ENCODE measurements around the gene LILRA6. TPM values are rescaled to one million over a fixed set of nuclear protein-coding genes. Genes with fewer than 3 reads are reported as not detected.
"Not testable (repeated sequence)": the region's sequence is repeated elsewhere in the genome, so short reads cannot be mapped to it uniquely, and the experiment has no call there.

Gene LILRA6
- total RNA-seq, 1 experiment from 2014 or later: not detected

GRCh38 chr19:54282686-54283470, 40.3 kb upstream of the LILRA6 start:
- TF ChIP-seq CTCF (IDR thresholded peaks at IDR 0.05; ENCODE audit: insufficient read depth in 1 of 2, low read depth in 1 of 2, low read length in 1 of 2, severe bottlenecking in 1 of 2, unreplicated experiment in 1 of 2): no peak
- H3K36me3 Mint-ChIP-seq (ENCODE audit: insufficient read depth, unreplicated experiment): no peaks in the 10 kb centered on the region
- no peaks in the 10 kb centered on the region for H3K9me3 Mint-ChIP-seq (ENCODE audit: unreplicated experiment)
- no peaks in the 10 kb centered on the region for H3K36me3 ChIP-seq (ENCODE audit: control insufficient read depth, insufficient read depth, low read length)
- DNase-seq: no peak
- no peak overlapping the region for H3K4me3 ChIP-seq (ENCODE audit: low read depth, low read length)
- ChIA-PET CTCF (no interaction called here), POLR2A (no interaction called here)
- no peaks in the 10 kb centered on the region; the same call in 1 of the 2 replicates for H3K27me3 ChIP-seq (replicated peaks; ENCODE audit: control insufficient read depth, insufficient read depth, low read length)
- peaks cover 56% of the 10 kb centered on the region for H3K27me3 Mint-ChIP-seq (ENCODE audit: insufficient read depth, unreplicated experiment)
- no peaks in the 10 kb centered on the region for H3K4me1 Mint-ChIP-seq (ENCODE audit: low read depth, unreplicated experiment)
- no peaks in the 10 kb centered on the region for H3K4me1 ChIP-seq
- H3K4me3 Mint-ChIP-seq (ENCODE audit: unreplicated experiment): no peak overlapping the region
- intact Hi-C loops (cut with micrococcal nuclease; ENCODE audit: unreplicated experiment): no loop called here
- no peak overlapping the region for H3K27ac Mint-ChIP-seq (ENCODE audit: unreplicated experiment)
- H3K9me3 ChIP-seq: no peaks in the 10 kb centered on the region
- no TSS peak for BruUV-seq (replicated peaks)

- H3K4me3 Mint-ChIP-seq (ENCODE audit: unreplicated experiment); POLR2A ChIA-PET; BruUV-seq (replicated peaks); CTCF ChIA-PET; H3K27me3 ChIP-seq (replicated peaks; ENCODE audit: control insufficient read depth, insufficient read depth, low read length); DNase-seq; H3K4me1 ChIP-seq; H3K36me3 ChIP-seq (ENCODE audit: control insufficient read depth, insufficient read depth, low read length); H3K4me1 Mint-ChIP-seq (ENCODE audit: low read depth, unreplicated experiment); H3K9me3 ChIP-seq; H3K9me3 Mint-ChIP-seq (ENCODE audit: unreplicated experiment); H3K27ac Mint-ChIP-seq (ENCODE audit: unreplicated experiment); intact Hi-C loops (cut with micrococcal nuclease; ENCODE audit: unreplicated experiment); H3K36me3 Mint-ChIP-seq (ENCODE audit: insufficient read depth, unreplicated experiment); H3K4me3 ChIP-seq (ENCODE audit: low read depth, low read length): not testable (repeated sequence)
- peaks cover 46% of the 10 kb centered on the region for H3K27me3 Mint-ChIP-seq (ENCODE audit: insufficient read depth, unreplicated experiment)
Observed at GRCh38 chr19:54281729-54282075, 39.1 kb upstream of the LILRA6 start.

GRCh38 chr19:54281007-54281728, 38.6 kb upstream of the LILRA6 start, which contains the start of gene LILRB2:
Gene LILRB2, minus strand, starts transcription at chr19:54281110. Its CDS starts 614 bp downstream, at chr19:54280496.
- ChIA-PET CTCF (no interaction called here), POLR2A (no interaction called here)
- BruUV-seq (replicated peaks): no TSS peak
- H3K4me3 ChIP-seq (ENCODE audit: low read depth, low read length): no peak within 1 kb of the TSS
- H3K27ac Mint-ChIP-seq (ENCODE audit: unreplicated experiment): no peak within 1 kb of the TSS
- intact Hi-C loops (cut with micrococcal nuclease; ENCODE audit: unreplicated experiment): no loop called here
- H3K36me3 Mint-ChIP-seq (ENCODE audit: insufficient read depth, unreplicated experiment): no peaks in the 10 kb centered on the region
- H3K27me3 ChIP-seq (replicated peaks; ENCODE audit: control insufficient read depth, insufficient read depth, low read length): no peaks in the 10 kb centered on the region; the same call in 1 of the 2 replicates
- H3K9me3 ChIP-seq: no peaks in the 10 kb centered on the region
- H3K36me3 ChIP-seq (ENCODE audit: control insufficient read depth, insufficient read depth, low read length): no peaks in the 10 kb centered on the region
- no peaks in the 10 kb centered on the region for H3K4me1 ChIP-seq
- H3K27me3 Mint-ChIP-seq (ENCODE audit: insufficient read depth, unreplicated experiment): peaks cover 48% of the 10 kb centered on the region
- no peak for DNase-seq
- no peaks in the 10 kb centered on the region for H3K4me1 Mint-ChIP-seq (ENCODE audit: low read depth, unreplicated experiment)
- H3K9me3 Mint-ChIP-seq (ENCODE audit: unreplicated experiment): no peaks in the 10 kb centered on the region
- H3K4me3 Mint-ChIP-seq (ENCODE audit: unreplicated experiment): no peak within 1 kb of the TSS
- no peak for TF ChIP-seq CTCF (IDR thresholded peaks at IDR 0.05; ENCODE audit: insufficient read depth in 1 of 2, low read depth in 1 of 2, low read length in 1 of 2, severe bottlenecking in 1 of 2, unreplicated experiment in 1 of 2)

GRCh38 chr19:54280441-54280840, 37.9 kb upstream of the LILRA6 start:
- intact Hi-C loops (cut with micrococcal nuclease; ENCODE audit: unreplicated experiment); POLR2A ChIA-PET; BruUV-seq (replicated peaks); H3K27ac Mint-ChIP-seq (ENCODE audit: unreplicated experiment); H3K9me3 Mint-ChIP-seq (ENCODE audit: unreplicated experiment); H3K27me3 ChIP-seq (replicated peaks; ENCODE audit: control insufficient read depth, insufficient read depth, low read length); H3K4me1 Mint-ChIP-seq (ENCODE audit: low read depth, unreplicated experiment); H3K4me1 ChIP-seq; DNase-seq; CTCF ChIA-PET; H3K9me3 ChIP-seq; H3K36me3 Mint-ChIP-seq (ENCODE audit: insufficient read depth, unreplicated experiment); H3K4me3 Mint-ChIP-seq (ENCODE audit: unreplicated experiment); H3K4me3 ChIP-seq (ENCODE audit: low read depth, low read length); H3K36me3 ChIP-seq (ENCODE audit: control insufficient read depth, insufficient read depth, low read length): not testable (repeated sequence)
- H3K27me3 Mint-ChIP-seq (ENCODE audit: insufficient read depth, unreplicated experiment): peaks cover 48% of the 10 kb centered on the region

- H3K4me3 ChIP-seq (ENCODE audit: low read depth, low read length); intact Hi-C loops (cut with micrococcal nuclease; ENCODE audit: unreplicated experiment); H3K9me3 Mint-ChIP-seq (ENCODE audit: unreplicated experiment); H3K36me3 ChIP-seq (ENCODE audit: control insufficient read depth, insufficient read depth, low read length); H3K27me3 ChIP-seq (replicated peaks; ENCODE audit: control insufficient read depth, insufficient read depth, low read length); H3K4me3 Mint-ChIP-seq (ENCODE audit: unreplicated experiment); H3K4me1 ChIP-seq; BruUV-seq (replicated peaks); H3K27ac Mint-ChIP-seq (ENCODE audit: unreplicated experiment); H3K4me1 Mint-ChIP-seq (ENCODE audit: low read depth, unreplicated experiment); H3K36me3 Mint-ChIP-seq (ENCODE audit: insufficient read depth, unreplicated experiment); CTCF ChIA-PET; POLR2A ChIA-PET; H3K9me3 ChIP-seq; DNase-seq: not testable (repeated sequence)
- H3K27me3 Mint-ChIP-seq (ENCODE audit: insufficient read depth, unreplicated experiment): peaks cover 47% of the 10 kb centered on the region
Observed at GRCh38 chr19:54280025-54280424, 37.4 kb upstream of the LILRA6 start.

All from Caco-2 (cell line).